Stimulated activated CD8-positive, alpha-beta memory T cell treated with anti-CD3 and anti-CD28 coated beads, Interleukin-2, amount 100 ng/mL, for 1 hour (primary cell): Measurements from ENCODE around the gene TEKT5.
"Not testable (repeated sequence)": the region's sequence is repeated elsewhere in the genome, so short reads cannot be mapped to it uniquely, and the experiment has no call there.

Experiments
- DNase-seq, 2 donors: peaks; one replicate each; pipeline ENCODE4 v3.0.0-alpha.2; 2020; ENCODE audit warnings: low read depth in 2 of 2

Gene TEKT5

DNA sequence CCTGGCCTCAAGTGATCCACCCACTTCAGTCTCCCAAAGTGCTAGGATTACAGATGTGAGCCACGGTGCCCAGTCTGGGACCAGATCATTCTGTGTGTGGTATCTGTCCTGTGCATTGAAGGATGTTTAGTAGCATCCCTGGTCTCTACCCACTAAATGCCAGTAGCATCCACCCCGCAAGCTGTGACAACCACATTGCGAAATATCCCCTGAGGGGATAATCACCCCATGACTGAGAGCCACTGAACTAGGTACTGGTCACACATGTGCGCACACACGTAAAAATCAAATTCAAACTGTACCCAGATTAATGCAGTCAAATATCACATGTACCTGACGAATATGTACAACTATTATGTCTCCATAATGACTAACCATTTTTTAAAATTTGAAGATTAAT is 35.8 kb downstream of the TEKT5 start:
- DNase-seq, result no peak

DNA sequence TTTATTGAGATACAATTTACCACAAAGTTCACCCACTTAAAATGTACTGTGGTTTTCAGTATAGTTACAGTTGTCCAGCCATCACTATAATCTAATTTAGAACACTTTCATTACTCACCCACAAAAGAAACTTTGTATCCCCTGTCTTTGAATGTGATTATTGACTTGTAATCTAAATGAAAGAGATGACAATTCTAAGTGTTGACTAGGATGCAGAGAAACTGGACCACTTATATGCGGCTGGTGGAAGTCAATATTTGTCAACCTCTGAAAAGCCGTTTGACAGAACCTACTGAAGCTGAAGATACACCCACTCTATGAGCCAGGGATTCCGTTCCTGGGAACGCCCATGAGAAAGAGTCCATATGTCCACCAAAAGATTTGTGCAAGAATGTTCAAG is 36.8 kb downstream of the TEKT5 start:
- DNase-seq, result no peak

DNA sequence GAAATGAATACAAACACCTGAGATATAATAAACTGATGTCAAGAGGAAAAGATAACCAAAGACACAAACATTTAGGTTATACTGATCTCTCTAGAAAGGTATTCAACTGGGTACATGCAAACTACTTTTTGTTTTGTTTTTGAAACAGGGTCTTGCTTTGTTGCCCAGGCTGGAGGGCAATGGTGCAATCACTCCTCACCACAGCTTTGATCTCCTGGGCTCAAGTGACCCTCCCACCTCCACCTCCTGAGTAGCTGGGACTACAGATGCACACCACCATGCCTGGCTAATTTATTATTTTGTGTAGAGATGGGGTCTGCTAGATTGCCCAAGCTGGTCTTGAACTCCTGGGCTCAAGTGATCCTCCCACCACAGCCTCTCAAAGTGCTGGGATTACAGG is 38.1 kb downstream of the TEKT5 start:
- DNase-seq, result no peak

GRCh38 chr16:10655415-10655977 is 39.2 kb downstream of the TEKT5 start:
- no peak for DNase-seq

DNA sequence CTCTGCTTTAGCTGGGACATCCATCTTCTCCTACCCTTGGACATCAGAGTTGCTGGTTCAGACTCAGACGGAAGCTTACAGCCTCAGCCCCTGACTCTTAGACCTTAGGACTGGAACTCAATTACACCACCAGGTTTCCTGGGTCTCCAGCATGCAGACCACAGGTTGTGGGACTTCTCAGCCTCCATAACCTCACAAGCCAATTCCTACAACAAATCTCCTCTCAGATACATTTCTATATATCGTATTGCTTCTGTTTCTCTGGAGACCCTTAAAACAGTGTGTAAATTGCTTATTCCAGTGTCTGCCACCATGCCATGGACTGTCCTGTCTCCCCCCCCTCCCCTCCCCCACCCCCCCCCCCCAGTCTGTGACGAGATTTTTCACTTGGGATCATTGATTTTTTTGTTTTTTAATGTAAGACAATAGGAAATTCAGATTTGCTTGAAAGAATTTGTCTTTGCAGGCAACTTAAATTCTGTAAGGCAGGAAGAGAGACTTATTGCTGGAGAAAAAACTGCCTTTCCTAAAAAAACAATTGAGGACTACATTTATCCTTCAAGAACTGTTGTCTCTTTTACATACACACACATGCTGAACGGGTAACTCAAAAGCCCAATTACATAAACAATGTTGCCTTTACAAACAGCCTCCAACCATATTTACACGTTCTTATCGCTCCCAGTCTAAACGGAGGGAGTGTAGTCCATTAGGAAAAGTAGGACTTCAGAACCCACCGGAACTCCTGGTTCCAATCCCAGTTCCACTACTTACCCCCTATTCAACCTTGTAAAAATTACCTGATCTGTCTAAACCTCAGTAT is 39.9 kb downstream of the TEKT5 start:
- no peak for DNase-seq

DNA sequence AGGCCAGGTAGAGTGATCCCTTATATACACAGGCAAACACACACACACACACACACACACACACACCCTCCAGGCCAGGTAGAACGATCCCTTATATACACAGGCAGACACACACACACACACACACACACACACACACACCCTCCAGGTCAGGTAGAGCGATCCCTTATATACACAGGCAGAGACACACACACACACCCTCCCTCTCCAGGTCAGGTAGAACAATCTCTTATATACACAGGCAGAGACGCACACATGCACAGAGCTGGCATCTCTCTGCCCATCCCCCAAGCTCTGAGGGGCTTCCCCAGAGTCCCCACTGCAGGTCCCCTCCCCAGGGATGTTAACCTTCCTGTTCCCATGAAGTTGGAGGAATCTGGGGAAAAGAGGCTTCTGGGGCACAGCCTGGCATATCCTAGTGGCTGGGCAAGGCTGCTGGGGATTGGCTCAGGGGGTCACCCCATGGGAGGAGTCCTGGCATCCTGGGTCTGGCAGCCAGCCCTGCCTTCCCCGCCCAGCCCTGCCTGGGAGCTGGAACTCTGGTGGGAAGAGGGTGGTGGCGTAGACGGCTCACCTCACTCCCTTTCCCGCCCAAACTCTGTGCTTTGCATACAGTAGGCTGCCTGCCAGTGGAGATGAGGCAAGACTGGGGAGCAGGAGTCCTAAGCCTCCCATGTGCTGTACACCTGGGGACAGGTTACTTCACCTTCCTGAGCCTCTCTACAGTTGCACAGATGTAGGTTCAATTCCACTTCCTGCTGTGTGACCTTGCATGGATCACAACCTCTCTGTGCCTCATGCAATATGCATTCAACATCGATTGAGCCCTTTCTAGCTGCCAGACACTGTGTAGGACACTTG is 41.8 kb downstream of the TEKT5 start:
- no peak for DNase-seq

DNA sequence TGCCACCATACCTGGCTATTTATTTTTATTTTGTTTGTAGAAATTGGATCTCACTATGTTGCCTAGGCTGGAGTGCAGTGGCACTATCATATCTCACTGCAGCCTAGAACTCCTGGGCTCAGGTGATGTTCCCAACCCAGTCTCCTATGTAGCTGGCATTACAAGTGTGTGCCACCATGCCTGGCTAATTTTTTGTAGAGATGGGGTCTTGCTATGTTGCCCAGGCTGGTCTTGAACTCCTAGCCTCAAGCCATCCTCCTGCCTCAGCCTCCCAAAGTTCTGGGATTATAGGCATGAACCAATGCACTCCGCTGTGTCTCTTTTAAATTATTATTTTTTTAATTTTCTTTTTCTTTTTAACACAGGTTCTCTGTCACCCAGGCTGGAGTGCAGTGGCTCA is 45.6 kb downstream of the TEKT5 start:
- DNase-seq, result not testable (repeated sequence)

GRCh38 chr16:10647721-10648296 is 46.9 kb downstream of the TEKT5 start:
- DNase-seq, result no peak

DNA sequence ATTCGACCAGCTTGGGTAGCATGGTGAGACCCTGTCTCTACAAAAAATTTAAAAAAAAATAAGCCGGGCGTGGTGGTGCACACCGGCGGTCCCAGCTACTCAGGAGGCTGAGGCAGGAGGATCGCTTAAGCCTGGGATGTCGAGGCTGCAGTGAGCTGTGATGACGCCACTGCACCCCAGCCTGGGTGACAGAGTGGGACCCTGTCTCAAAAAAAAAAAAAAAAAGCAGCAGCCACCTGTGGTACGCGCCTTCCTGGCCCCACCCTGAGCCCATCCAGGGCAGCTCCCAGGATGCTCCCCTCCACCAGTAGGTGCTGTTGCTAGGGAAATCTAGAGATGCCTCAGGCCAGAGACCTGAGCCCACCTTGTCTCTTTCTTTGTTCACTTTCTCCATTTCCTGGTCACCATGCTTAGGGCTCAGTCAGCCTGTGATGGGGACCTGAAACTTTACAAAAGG is 47.4 kb downstream of the TEKT5 start:
- DNase-seq, result no peak

DNA sequence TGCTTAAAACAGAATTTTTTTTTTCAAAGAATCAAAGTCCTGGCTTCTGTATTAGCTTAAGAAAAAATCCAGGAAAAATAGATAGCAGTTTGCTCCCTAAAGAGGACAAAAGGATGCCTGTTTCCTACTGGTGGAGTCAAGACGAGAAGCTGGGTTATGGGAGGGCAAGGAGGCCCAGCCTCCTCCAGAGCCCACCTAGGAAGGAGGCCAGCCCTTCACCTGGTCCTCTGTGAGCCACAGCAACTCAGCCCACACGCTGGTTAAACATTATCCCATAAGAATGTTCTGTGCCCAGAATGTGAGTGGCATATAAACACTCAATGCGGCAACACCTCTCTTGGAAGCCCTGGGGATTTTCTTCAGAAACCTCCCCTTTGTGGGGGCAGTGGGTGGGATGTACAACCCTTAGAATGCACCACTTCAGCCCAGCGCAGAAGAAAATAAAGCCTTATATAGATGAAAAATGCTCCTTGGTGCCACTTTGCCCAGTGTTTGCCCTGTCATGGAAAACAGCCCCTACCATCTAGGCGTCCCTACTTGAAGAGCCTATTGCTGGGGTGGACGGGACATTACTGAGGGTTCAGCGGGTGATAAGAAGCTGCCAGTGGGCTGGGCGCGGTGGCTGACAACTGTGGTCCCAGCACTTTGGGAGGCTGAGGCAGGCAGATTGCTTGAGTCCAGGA is 48.0 kb downstream of the TEKT5 start:
- no peak for DNase-seq

- no peak for DNase-seq
Measured at GRCh38 chr16:10646228-10646580, 48.5 kb downstream of the TEKT5 start.

DNA sequence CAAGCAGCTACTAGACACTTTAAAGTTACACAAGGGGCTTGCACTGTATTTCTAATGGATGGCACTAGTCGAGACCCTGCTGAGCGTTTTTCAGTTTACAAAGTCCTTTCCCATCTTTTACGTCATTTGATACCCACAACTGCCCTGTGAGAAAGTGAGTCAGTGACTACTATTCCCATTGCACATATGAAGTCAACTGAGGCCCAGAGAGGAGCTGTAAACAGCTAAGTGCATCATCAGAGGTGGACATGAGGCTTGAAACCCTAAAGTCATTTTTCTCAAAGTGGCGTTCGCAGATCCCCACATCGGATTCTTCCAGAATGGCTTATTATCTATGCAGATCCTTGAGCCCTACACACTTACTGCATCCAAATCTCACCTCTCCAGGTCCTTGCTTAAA is 50.6 kb downstream of the TEKT5 start:
- DNase-seq, result no peak

- DNase-seq, result no peak
Measured at GRCh38 chr16:10642964-10643363, 51.8 kb downstream of the TEKT5 start.

- DNase-seq, result no peak
Measured at GRCh38 chr16:10641953-10642949, 52.5 kb downstream of the TEKT5 start.

GRCh38 chr16:10641555-10641952 is 53.2 kb downstream of the TEKT5 start:
- no peak for DNase-seq

- DNase-seq, result no peak
Measured at GRCh38 chr16:10640934-10641333, 53.8 kb downstream of the TEKT5 start.

- DNase-seq, result no peak
Measured at GRCh38 chr16:10638101-10638500, 56.6 kb downstream of the TEKT5 start.

- DNase-seq, result no peak
Measured at GRCh38 chr16:10637337-10638037, 57.2 kb downstream of the TEKT5 start.

DNA sequence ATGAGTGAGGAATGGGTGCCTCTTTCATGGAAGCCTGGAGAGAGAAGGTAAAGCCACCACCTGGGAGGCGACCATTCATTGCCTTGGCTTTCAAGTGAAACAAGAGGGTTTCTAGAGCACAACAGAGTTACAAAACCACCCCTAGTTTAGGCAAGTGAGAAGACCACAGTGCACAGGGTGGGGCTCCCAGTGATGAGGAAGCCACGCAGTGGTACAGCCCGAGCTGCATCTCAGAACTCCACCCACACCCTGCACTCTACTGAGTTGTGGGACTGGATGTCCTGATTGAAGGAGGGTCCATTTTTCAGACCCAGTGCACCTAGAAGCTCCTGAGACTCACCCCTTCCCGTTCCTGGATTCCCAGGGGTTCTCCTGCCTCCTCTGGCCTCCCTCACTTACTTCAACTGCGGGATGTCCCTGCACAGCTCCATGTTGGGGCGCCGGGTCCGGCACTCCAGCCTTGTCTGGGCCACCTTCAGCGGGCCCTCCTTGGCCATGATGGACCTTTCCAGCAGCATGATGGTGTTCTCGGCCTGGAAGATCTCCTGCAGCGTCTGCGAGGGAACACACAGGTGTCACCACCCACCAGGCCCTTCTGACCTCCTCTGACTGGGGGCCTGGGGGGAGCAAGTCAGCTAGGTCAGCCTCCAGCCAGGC is 59.2 kb downstream of the TEKT5 start:
- DNase-seq, result no peak
